Liver (tissue), 10 donors: Measurements from ENCODE around the gene ZC3H11A. TPM values are rescaled to one million over a fixed set of nuclear protein-coding genes. Genes with fewer than 3 reads are reported as not detected.

Source experiments
- DNase-seq: peaks from one replicate; pipeline ENCODE4 v3.0.0-alpha.2; 2017; ENCODE audit warnings: low spot score
- H3K27ac ChIP-seq, 2 donors: one replicate each; pipeline ENCODE4 v1.7.0; 2013; ENCODE audit warnings: inconsistent platforms in 2 of 2, low read length in 2 of 2, control low read depth in 1 of 2, low read depth in 1 of 2, mild to moderate bottlenecking in 1 of 2
- H3K27me3 ChIP-seq, 4 donors: one replicate each; pipeline versions ENCODE4 v1.6.1 to v1.7.0; 2013; ENCODE audit warnings: low read length in 3 of 4, inconsistent platforms in 1 of 4, mild to moderate bottlenecking in 1 of 4, moderate library complexity in 1 of 4; ENCODE audit not compliant: control insufficient read depth in 4 of 4, insufficient read depth in 4 of 4
- H3K36me3 ChIP-seq, 4 donors: one replicate each; pipeline versions ENCODE4 v1.6.1 to v1.7.0; 2013; ENCODE audit warnings: low read length in 3 of 4, mild to moderate bottlenecking in 3 of 4, low read depth in 1 of 4, moderate library complexity in 1 of 4; ENCODE audit not compliant: control insufficient read depth in 4 of 4, insufficient read depth in 3 of 4
- H3K4me1 ChIP-seq, 4 donors: one replicate each; pipeline versions ENCODE4 v1.6.1 to v1.7.0; 2013; ENCODE audit warnings: low read length in 3 of 4, mild to moderate bottlenecking in 3 of 4, moderate library complexity in 1 of 4; ENCODE audit not compliant: control insufficient read depth in 4 of 4, insufficient read depth in 4 of 4
- H3K4me3 ChIP-seq, 3 donors: one replicate each; pipeline versions ENCODE4 v1.6.1 to v1.7.0; 2013; ENCODE audit warnings: low read length in 3 of 3, control low read depth in 1 of 3, low read depth in 1 of 3, mild to moderate bottlenecking in 1 of 3
- H3K9ac ChIP-seq, 2 donors: one replicate each; pipeline ENCODE4 v1.7.0; 2013; ENCODE audit warnings: low read length in 2 of 2, mild to moderate bottlenecking in 2 of 2, moderate library complexity in 2 of 2, control low read depth in 1 of 2, low read depth in 1 of 2
- H3K9me3 ChIP-seq, 4 donors: one replicate each; pipeline versions ENCODE4 v1.6.1 to v1.7.0; 2013; ENCODE audit warnings: low read length in 3 of 4; ENCODE audit not compliant: control insufficient read depth in 4 of 4
- HNF4G ChIP-seq: IDR thresholded peaks from 2 replicates; pipeline ENCODE4 v1.6.1; 2016; ENCODE audit warnings: antibody characterized with exemption
- JUND ChIP-seq, 2 donors: IDR thresholded peaks; 2 replicates each; pipeline ENCODE4 v1.6.1; 2016; ENCODE audit warnings: antibody characterized with exemption in 2 of 2
- WGBS: extraction: QIAGEN DNeasy Blood & Tissue Kit; methylation state at CpG from one replicate; pipeline ENCODE4 v1.1.7; 2013; 5-methylcytosine and 5-hydroxymethylcytosine counted together
- polyA plus RNA-seq, 2 donors: library from polyadenylated mRNA; stranded (reverse) in 1 of 2; unstranded in 1 of 2; fragments of 200-250 nt in 1 of 2; fragments of >200 nt in 1 of 2; fragmentation: Nextera tagmentation in 1 of 2; extraction: Ambion mirVana in 1 of 2; gene quantifications; one replicate each; pipeline versions ENCODE4 v1.2.1 to v1.2.3, GENCODE V29; 2013 to 2015
- small RNA-seq: library from RNA; depleted of rRNA; stranded (forward); fragments of <200 nt; gene quantifications from one replicate; pipeline ENCODE3, GENCODE V24; 2014
- total RNA-seq, 2 donors: library from RNA; depleted of rRNA; stranded (reverse); fragments of >200 nt; gene quantifications; one replicate each; pipeline ENCODE4 v1.2.3, GENCODE V29; 2014
- donor health status: healthy.
- donor health status: healthy.
- donor health status: healthy.
- donor health status: healthy.
- donor health status: healthy.

Gene ZC3H11A
- total and polyA plus RNA-seq, 4 donors, result 14.9 to 76.8 (median 30.2) TPM

DNA sequence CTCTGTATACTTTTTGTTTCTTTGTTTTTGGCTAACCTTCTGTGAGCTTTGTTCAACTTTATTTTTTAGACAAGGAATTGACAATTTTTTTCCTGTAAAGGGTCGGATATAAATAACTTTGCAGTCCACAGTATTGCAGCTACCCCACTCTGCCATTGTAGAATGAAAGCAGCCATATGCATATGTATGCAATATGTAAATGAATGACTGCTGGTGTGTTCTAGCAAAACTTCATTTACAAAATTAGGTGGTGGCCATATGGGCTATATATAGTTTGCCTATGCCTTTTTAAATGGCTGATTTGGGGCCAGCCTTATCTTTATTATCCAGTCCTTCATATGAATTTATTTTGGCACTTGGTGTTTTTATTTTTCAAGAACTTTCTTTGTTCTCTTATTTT, 48.0 kb downstream of the ZC3H11A start:
- no peak for DNase-seq
- Histone ChIP-seq H3K36me3 (peaks cover 12 to 54% (median 37%) of the 10 kb centered on the region in 4 donors), H3K4me1 (no peaks in the 10 kb centered on the region), H3K4me3 (no peak overlapping the region), H3K27me3 (no peaks in the 10 kb centered on the region), H3K27ac (no peak overlapping the region), H3K9me3 (no peaks in the 10 kb centered on the region), H3K9ac (no peak overlapping the region)
- 90% methylated on average over 1 of the region's 1 CpG for WGBS
- TF ChIP-seq HNF4G (no peak), JUND (IDR thresholded peaks at IDR 0.05) (no peak)

Small RNAs within 50 kb of the gene (small RNA-seq; reads per million reads assigned to genes)
- 0.53 reads per million, percentile 59 among the genes with 10 or more reads in this experiment for gene ZC3H11A

Other genes starting within 250 kb of the ZC3H11A start
- gene ATP2B4, start 168.8 kb upstream of the ZC3H11A start, total RNA-seq, result 10 to 100 TPM; 38.6 to 43.6 TPM
- gene ATP2B4, start 168.8 kb upstream of the ZC3H11A start, polyA plus RNA-seq, result 10 to 100 TPM in 1 of 2 donors, 1 to 10 TPM in 1; 9.6 to 30.6 TPM
- under 1 TPM; 0.56 to 0.67 TPM for gene LAX1, start 30.4 kb upstream of the ZC3H11A start, total RNA-seq
- under 1 TPM; 0.21 TPM for gene LAX1, start 30.4 kb upstream of the ZC3H11A start, polyA plus RNA-seq
- gene ZBED6, start within 50 bp of the ZC3H11A start, total RNA-seq, result 10 to 100 TPM in 1 of 2 donors, 1 to 10 TPM in 1; 4.9 to 14.1 TPM
- gene ZBED6, start within 50 bp of the ZC3H11A start, polyA plus RNA-seq, result 1 to 10 TPM; 2.4 to 2.9 TPM
- gene SNRPE, start 66.0 kb downstream of the ZC3H11A start, total RNA-seq, result 10 to 100 TPM; 12.9 to 28.5 TPM
- gene SNRPE, start 66.0 kb downstream of the ZC3H11A start, polyA plus RNA-seq, result 100 to 1,000 TPM in 1 of 2 donors, 10 to 100 TPM in 1; 44.2 to 128 TPM